ENCODE data around the gene PLA2G2C.

DNA sequence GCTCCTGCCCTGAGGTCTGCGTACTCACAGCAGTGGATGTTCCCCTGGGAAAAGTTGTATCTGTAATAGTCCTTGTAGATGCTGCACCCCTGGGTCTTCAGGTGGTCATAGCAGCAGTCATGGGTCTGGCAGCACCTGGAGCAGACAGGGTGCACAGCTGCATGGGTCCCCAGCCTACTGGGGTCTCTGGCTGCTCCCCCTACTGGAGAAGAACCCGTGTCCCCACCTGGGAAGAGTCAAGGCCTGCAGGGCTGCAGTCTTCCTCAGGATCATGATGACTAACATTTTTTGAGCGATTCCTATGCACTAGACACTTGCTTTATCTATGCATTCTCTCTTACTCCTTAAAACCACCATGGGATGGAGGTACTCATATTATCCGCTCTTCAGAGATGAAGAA is 70.8 kb downstream of the PLA2G2C start:
- TF ChIP-seq POLR2AphosphoS5 (IDR thresholded peaks at IDR 0.05; ENCODE audit: low read depth, low read length), result no peak
- TF ChIP-seq FOXP2 (optimal IDR thresholded peaks at IDR 0.05; ENCODE audit: borderline replicate concordance, extremely low read depth, extremely low read length, insufficient read depth), result no peak
- TF ChIP-seq, protein P1, sequence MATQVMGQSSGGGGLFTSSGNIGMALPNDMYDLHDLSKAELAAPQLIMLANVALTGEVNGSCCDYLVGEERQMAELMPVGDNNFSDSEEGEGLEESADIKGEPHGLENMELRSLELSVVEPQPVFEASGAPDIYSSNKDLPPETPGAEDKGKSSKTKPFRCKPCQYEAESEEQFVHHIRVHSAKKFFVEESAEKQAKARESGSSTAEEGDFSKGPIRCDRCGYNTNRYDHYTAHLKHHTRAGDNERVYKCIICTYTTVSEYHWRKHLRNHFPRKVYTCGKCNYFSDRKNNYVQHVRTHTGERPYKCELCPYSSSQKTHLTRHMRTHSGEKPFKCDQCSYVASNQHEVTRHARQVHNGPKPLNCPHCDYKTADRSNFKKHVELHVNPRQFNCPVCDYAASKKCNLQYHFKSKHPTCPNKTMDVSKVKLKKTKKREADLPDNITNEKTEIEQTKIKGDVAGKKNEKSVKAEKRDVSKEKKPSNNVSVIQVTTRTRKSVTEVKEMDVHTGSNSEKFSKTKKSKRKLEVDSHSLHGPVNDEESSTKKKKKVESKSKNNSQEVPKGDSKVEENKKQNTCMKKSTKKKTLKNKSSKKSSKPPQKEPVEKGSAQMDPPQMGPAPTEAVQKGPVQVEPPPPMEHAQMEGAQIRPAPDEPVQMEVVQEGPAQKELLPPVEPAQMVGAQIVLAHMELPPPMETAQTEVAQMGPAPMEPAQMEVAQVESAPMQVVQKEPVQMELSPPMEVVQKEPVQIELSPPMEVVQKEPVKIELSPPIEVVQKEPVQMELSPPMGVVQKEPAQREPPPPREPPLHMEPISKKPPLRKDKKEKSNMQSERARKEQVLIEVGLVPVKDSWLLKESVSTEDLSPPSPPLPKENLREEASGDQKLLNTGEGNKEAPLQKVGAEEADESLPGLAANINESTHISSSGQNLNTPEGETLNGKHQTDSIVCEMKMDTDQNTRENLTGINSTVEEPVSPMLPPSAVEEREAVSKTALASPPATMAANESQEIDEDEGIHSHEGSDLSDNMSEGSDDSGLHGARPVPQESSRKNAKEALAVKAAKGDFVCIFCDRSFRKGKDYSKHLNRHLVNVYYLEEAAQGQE (IDR thresholded peaks at IDR 0.05; ENCODE audit: insufficient read depth in 1 of 2, low read depth in 2 of 2, low read length in 2 of 2), result no peak
- TF ChIP-seq TAF1 (IDR thresholded peaks at IDR 0.05; ENCODE audit: borderline replicate concordance, insufficient read depth, low read length), result no peak
- no peak for TF ChIP-seq SIN3A (IDR thresholded peaks at IDR 0.05; ENCODE audit: borderline replicate concordance, insufficient read depth, low read length)
